Stromal cell of bone marrow (primary cell): Measurements from ENCODE around the gene HS3ST5.

Experiments
- DNase-seq: peaks from one replicate; pipeline ENCODE4 v3.0.0-alpha.2; 2012; ENCODE audit warnings: low read depth

HS3ST5 gene

GRCh38 chr6:114195027-114195365 is 147.8 kb downstream of the HS3ST5 start:
- DNase-seq: no peak

DNA sequence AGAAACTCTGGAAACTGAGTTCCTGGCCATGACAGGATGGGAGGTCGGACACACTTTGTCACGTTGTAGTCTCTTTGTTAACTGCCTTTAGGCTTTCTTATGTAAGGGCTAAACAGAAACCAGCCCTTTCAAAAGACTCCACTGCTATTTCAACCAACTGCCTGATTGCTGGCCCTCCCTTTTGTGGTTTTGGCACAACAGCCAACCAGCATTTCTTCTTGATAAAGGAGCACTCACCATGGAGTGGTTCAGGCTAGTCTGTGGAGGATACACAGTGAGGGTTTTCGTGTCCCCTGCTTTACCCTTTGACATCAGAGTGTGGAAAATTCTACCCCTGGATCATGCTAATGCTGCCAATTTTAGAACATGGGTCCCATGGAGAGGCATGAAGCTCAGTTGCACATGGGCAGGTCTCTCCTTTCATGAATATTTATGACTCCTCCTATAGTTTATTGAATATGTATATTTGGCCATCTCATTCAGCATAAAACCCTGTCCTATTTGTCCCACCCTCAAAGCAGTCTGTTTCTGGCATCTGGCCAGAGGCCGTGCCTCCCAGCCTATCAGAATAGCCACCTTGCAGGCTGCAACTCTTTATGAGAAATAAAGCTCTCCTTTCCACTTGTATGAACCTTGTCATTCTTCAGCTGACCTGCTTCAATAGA is 148.3 kb downstream of the HS3ST5 start:
- peak; percentile 30 for DNase-seq

GRCh38 chr6:114187563-114187962 is 155.3 kb downstream of the HS3ST5 start:
- no peak for DNase-seq

DNA sequence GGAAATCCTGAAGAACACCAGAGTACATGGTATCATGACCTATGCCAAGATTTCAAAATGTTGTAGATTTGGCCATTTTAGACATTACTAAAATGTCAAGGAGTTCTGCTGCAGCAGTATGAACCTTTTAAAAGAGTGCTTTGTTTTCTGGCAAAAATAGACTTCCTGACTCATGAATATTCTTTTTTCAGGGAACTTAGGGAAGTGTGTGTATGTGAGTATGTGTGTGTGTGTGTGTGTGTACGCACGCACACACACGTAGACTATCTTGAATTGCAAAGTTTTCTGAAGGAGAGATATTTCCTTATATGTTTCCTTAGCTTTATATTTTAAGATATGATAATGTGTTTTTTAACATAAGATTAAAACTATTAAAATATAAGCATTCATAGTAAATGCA is 161.2 kb downstream of the HS3ST5 start:
- DNase-seq: no peak

DNA sequence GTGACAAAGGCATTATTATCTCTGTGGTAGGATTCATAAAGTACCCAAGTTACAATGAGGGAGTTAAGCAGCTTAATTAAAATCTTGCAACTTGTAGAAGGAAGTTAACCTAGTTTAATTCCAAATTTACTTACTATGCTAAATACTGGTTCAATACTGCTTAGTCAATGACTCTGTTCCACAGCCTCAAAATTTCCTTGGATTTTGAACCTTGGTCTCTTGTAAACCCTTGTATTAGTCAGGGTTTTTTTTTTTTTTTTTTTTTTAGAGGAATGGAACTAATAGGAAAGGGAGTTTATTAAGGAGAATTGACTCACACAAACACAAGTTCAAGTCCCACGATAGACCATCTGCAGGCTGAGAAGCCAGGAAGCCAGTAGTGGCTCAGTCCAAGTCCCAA is 163.4 kb downstream of the HS3ST5 start:
- no peak for DNase-seq

- DNase-seq: no peak
Observed at GRCh38 chr6:114176726-114177125, 166.1 kb downstream of the HS3ST5 start.

DNA sequence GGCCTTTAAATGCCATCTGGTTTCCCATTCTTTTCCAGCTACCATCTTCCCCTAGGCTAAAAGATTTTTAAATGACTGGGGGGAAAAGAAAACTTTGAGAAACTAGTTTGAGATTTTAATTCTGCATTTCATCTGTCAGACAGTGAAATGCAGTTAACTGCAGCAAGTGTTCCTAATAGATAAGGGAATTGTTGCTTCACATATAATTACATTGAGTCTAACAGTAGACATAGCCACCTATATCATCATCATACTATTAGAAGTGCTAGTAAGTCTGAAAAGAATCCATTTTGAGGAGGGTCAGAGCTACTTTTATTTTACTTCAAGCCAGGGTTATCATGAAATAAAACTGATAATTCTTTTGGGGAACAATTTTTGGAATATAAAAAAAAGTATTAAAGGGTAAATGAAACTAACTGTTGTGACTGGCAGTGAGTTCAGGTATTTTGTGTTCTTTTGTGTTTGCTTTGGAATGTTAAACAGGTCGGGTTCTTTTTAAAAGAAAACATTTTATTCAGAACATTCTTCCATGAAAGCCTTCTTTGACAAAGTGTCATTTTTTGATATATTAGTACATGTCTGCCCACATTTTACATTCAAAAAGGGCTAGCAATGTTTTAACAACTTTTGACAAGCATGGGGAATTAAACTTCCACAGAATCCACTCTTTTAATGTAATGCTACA is 170.1 kb downstream of the HS3ST5 start:
- DNase-seq: no peak

GRCh38 chr6:114171473-114171872 is 171.3 kb downstream of the HS3ST5 start:
- DNase-seq: no peak

GRCh38 chr6:114170958-114171387 is 171.8 kb downstream of the HS3ST5 start:
- DNase-seq: no peak

DNA sequence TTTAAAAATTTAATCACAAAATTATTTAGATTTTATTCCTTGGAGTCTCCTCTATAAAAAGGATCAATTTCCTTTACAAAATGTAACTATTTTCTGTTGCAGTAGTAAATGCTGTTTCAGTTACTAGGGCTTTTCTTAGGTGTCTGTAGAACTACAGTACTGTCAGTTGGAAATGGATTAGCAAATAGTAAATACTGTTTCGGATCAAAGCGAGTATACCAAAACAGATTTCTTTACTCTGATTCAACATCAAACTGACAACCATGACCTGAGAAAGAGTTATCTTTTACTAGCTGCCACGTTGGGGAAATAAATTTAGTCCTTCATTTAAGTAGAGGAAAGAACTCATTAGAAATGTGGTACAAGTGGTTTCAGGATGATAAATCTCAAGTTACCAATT is 172.5 kb downstream of the HS3ST5 start:
- DNase-seq: no peak

GRCh38 chr6:114169763-114170162 is 173.1 kb downstream of the HS3ST5 start:
- DNase-seq: no peak

- no peak for DNase-seq
Observed at GRCh38 chr6:114167583-114168576, 174.9 kb downstream of the HS3ST5 start.

DNA sequence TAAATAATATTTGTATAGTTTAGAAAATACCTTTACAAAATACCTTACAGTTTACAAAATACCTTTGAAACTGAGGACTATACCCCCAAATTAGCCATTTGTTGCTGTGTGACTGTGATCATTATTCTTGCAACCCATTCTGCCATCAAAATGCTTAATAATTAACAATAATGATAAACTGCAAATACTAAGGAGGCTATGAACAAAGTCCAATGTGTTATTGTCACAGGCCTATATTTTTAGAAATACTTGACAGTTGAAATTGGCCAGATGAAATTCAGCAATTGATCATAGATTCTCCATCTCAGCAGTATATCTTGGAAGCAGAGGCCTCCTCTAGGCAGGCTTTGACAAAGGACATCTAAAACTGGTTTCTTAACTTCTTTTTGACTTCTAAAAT is 178.6 kb downstream of the HS3ST5 start:
- no peak for DNase-seq

- no peak for DNase-seq
Observed at GRCh38 chr6:114162691-114163347, 180.0 kb downstream of the HS3ST5 start.

GRCh38 chr6:114160881-114161280 is 181.9 kb downstream of the HS3ST5 start:
- DNase-seq: no peak

DNA sequence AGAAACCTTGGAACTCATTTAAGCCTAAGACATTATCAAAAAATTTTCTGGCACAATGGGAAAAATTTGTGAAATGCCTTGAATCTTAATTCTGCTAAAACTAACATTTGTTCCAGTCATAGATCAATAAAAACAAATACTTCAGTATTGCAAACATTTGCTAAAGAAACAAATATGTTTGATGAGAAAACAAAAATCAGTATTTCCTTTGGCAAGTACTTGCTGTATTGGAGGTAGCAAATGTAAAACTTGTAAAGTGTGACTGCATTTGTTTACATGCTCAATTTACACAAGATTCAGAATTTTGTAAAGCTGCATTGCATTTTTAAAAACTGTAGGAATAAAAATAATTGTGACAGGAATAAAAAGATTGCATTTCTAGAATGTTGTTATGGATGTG is 183.1 kb downstream of the HS3ST5 start:
- no peak for DNase-seq

- DNase-seq: no peak
Observed at GRCh38 chr6:114158838-114159694, 183.8 kb downstream of the HS3ST5 start.

GRCh38 chr6:114158411-114158810 is 184.4 kb downstream of the HS3ST5 start:
- DNase-seq: no peak

GRCh38 chr6:114157848-114158247 is 185.0 kb downstream of the HS3ST5 start:
- no peak for DNase-seq

GRCh38 chr6:114155763-114156162 is 187.1 kb downstream of the HS3ST5 start:
- no peak for DNase-seq

DNA sequence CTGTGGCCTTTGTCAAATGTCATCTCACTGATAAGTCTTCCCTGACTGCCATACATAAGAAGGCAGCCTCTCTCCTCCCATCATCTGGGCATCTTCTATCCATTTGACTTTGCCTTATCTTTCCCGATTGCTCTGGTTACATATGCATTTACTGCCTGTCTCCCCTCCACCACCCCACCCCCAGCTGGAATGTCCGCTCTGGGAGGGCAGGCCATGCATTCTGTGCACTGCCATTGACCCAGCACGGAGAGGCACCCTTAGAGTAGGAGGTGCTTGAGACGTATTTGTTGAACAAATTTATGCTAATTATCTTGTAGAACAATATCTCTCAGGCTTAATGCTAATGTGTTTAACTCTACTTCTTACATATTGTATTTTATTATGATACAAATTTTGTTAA is 188.0 kb downstream of the HS3ST5 start:
- no peak for DNase-seq
